CD8-positive, alpha-beta memory T cell (primary cell): Measurements from ENCODE around the gene SORCS1. TPM values are rescaled to one million over a fixed set of nuclear protein-coding genes. Genes with fewer than 3 reads are reported as not detected.
A peak's percentile ranks its signal among the peaks of the same experiment; 100 is the strongest.

Experiments used
- CTCF ChIA-PET: fragments of 350-600 bp; sonication (Branson Sonifier 250); formaldehyde crosslinking; loops from one replicate; lab custom pipeline; 2021; ENCODE audit warnings: antibody characterized with exemption; lab: Charles Lee
- POLR2A ChIA-PET: fragments of 350-600 bp; sonication (Branson Sonifier 250); formaldehyde crosslinking; loops from one replicate; lab custom pipeline; 2021; ENCODE audit warnings: antibody characterized with exemption; lab: Charles Lee
- DNase-seq, 5 donors: peaks; one replicate each; pipeline versions ENCODE4 v3.0.0 to v3.0.0-alpha.2; 2020 to 2022; ENCODE audit warnings: mixed read lengths in 1 of 5
- H3K27ac ChIP-seq: one replicate; pipeline ENCODE4 v1.7.0; 2013; ENCODE audit warnings: low read depth, mild to moderate bottlenecking, low read length, moderate library complexity
- H3K27me3 ChIP-seq: 2 replicates; pipeline ENCODE4 v1.7.0; 2013; ENCODE audit warnings: low read length, mild to moderate bottlenecking; ENCODE audit not compliant: insufficient read depth, poor library complexity, severe bottlenecking
- H3K36me3 ChIP-seq: 2 replicates; pipeline ENCODE4 v1.7.0; 2013; ENCODE audit warnings: mild to moderate bottlenecking, low read length, moderate library complexity; ENCODE audit not compliant: insufficient read depth
- H3K4me1 ChIP-seq: 2 replicates; pipeline ENCODE4 v1.7.0; 2013; ENCODE audit warnings: mild to moderate bottlenecking, low read length, moderate library complexity; ENCODE audit not compliant: insufficient read depth
- H3K4me3 ChIP-seq: 2 replicates; pipeline ENCODE4 v1.7.0; 2013; ENCODE audit warnings: mild to moderate bottlenecking, low read length
- H3K9me3 ChIP-seq: 2 replicates; pipeline ENCODE4 v1.7.0; 2013; ENCODE audit warnings: mild to moderate bottlenecking, low read length
- H3K27ac Mint-ChIP-seq, 8 donors: one replicate each; pipeline ENCODE4 v1.8.0; 2020 to 2021; ENCODE audit warnings: mixed read lengths in 8 of 8, mild to moderate bottlenecking in 6 of 8, inconsistent platforms in 3 of 8, moderate library complexity in 3 of 8
- H3K27me3 Mint-ChIP-seq, 2 donors: one replicate each; pipeline ENCODE4 v1.8.0; 2020 to 2021; ENCODE audit warnings: mixed read lengths in 2 of 2, mild to moderate bottlenecking in 1 of 2, moderate library complexity in 1 of 2
- H3K36me3 Mint-ChIP-seq, 3 donors: one replicate each; pipeline ENCODE4 v1.8.0; 2020 to 2021; ENCODE audit warnings: mixed read lengths in 3 of 3, inconsistent platforms in 1 of 3, mild to moderate bottlenecking in 1 of 3
- H3K4me1 Mint-ChIP-seq, 3 donors: one replicate each; pipeline ENCODE4 v1.8.0; 2020 to 2021; ENCODE audit warnings: mixed read lengths in 3 of 3, inconsistent platforms in 1 of 3, mild to moderate bottlenecking in 1 of 3
- H3K4me3 Mint-ChIP-seq, 7 donors: one replicate each; pipeline ENCODE4 v1.8.0; 2020 to 2021; ENCODE audit warnings: mixed read lengths in 7 of 7, mild to moderate bottlenecking in 6 of 7, moderate library complexity in 4 of 7, inconsistent platforms in 2 of 7
- H3K9me3 Mint-ChIP-seq, 5 donors: one replicate each; pipeline ENCODE4 v1.8.0; 2020 to 2022; ENCODE audit warnings: mixed read lengths in 5 of 5, mild to moderate bottlenecking in 3 of 5, moderate library complexity in 2 of 5, inconsistent platforms in 1 of 5
- polyA plus RNA-seq: library from polyadenylated mRNA; unstranded; fragments of 300-500 nt; fragmentation: Illumina TruSeq; gene quantifications from one replicate; pipeline ENCODE4 v1.2.3, GENCODE V29; 2021
- total RNA-seq, 2 experiments: library from RNA; stranded (reverse); gene quantifications; one replicate each; pipeline ENCODE4 v1.2.3, GENCODE V29; 2021

The SORCS1 gene
- total RNA-seq (not detected), polyA plus RNA-seq (not detected)

DNA sequence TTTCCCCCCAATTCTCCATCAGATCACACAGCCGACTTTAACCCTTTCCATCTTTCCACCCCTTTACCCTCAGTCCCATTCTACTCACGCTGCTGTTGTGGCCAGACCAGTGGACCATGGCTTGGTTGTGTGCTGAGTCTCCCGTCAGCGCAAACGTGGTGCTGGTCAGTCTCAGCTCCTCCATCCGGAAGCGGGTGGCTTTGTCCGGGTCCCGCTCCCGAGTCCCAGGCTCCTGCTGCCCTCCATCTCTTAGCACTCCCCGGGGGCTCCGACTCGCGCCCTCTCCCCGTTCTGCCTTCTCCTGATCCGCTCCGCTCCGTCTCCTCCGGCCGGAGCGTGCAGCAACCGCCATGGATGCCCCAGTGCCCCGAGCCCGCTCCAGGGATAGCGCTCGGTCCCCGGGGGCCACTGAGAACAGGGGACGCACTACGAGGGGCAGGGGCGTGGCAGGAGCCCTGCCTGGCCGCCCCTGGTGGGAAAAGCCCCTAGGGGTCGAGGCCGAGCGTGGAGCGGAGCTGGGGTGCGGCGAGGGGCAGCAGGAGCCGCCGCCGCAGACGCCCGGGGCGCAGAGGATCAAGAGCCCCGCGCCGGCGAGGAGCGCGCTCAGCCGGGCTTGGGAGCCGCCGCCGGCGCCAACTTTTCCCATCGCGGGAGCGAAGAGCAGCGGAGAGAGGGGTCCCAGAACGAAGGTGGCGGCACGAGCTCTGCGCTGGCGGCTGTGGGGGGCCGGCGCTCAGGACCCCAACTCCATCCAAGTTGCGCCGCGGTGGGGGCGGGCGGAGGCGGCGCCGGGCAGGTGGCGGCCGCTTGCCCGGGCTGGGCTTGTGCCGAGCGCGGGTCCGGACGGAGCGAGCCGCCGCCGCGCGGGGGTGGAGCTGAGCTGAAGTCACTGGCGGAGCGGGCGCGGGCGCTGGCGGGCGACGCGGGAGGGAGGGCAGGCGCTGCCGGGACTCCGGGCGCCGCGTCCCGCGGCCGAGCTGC lies at the start of gene SORCS1:
SORCS1 (minus strand) TSS at position 826 of the 981 bp plus-strand sequence.
- peaks cover 0 to 6% of the 10 kb centered on the region in 2 donors for H3K27me3 Mint-ChIP-seq
- no peaks in the 10 kb centered on the region for H3K4me1 Mint-ChIP-seq
- H3K9me3 Mint-ChIP-seq = peaks cover 0 to 14% (median 3%) of the 10 kb centered on the region in 5 donors
- CTCF ChIA-PET = no interaction called here
- H3K27ac Mint-ChIP-seq = no peak within 1 kb of the TSS
- no peak for DNase-seq
- Histone ChIP-seq H3K9me3 (no peaks in the 10 kb centered on the region), H3K4me1 (no peaks in the 10 kb centered on the region), H3K27ac (no peak within 1 kb of the TSS), H3K36me3 (no peaks in the 10 kb centered on the region), H3K4me3 (no peak within 1 kb of the TSS), H3K27me3 (no peaks in the 10 kb centered on the region)
- POLR2A ChIA-PET = no interaction called here
- H3K4me3 Mint-ChIP-seq = peak within 1 kb of the TSS in 1 of 7 donors; percentile 61
- peaks cover 0 to 4% (median 0%) of the 10 kb centered on the region in 3 donors for H3K36me3 Mint-ChIP-seq

DNA sequence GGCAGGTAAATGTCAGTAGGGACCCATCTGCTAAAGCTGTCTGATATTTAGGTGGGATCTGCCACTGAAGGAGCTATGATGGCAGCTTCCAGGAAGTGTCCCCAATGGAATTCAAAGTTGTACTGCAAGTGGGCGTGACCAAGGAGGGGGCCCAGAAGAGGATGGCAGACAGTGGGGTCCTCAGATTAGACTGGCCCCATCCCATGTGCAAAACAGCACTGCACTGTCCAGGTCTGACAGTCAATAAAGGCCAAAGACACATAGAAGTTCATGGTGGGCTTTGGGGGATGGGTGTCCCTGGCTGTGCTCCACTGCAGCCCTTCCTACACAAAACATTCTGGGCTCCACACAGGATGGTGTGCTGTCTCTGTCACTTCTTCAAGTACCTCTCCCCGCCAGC lies 49.8 kb upstream of the SORCS1 start:
- no peaks in the 10 kb centered on the region for H3K36me3 ChIP-seq
- Mint-ChIP-seq H3K27me3 (no peaks in the 10 kb centered on the region), H3K4me1 (no peaks in the 10 kb centered on the region), H3K27ac (no peak overlapping the region), H3K4me3 (no peak overlapping the region), H3K9me3 (peaks cover 8 to 37% (median 20%) of the 10 kb centered on the region in 5 donors), H3K36me3 (no peaks in the 10 kb centered on the region)
- H3K27ac ChIP-seq = no peak overlapping the region
- no peaks in the 10 kb centered on the region for H3K27me3 ChIP-seq
- ChIA-PET CTCF (no interaction called here), POLR2A (no interaction called here)
- DNase-seq = no peak
- no peaks in the 10 kb centered on the region for H3K9me3 ChIP-seq
- no peak overlapping the region for H3K4me3 ChIP-seq
- H3K4me1 ChIP-seq = no peaks in the 10 kb centered on the region

DNA sequence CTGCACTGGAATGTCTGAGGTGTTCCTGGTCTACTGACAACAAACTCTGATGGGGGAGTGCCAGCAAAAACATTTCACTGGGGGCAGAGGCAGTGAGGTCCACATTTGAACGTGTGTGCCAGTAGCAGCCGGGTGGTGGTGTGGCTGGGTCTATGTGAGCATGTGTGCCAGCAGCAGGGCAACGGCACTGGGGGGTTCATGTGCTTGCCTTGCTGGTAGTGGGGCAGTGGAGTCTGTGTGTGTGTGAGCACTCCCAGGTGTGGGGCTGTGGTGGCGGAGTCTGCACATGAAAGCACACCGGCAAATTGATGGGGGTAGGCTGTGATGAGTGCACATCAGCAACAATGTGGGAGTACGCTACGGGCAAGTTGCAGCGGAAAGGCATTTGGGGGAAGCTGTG lies 49.4 kb upstream of the SORCS1 start:
- Mint-ChIP-seq H3K36me3 (no peaks in the 10 kb centered on the region), H3K27ac (peak overlapping the region in 1 of 8 donors; percentile 62), H3K4me1 (no peaks in the 10 kb centered on the region), H3K4me3 (no peak overlapping the region), H3K9me3 (peaks cover 8 to 41% (median 20%) of the 10 kb centered on the region in 5 donors), H3K27me3 (no peaks in the 10 kb centered on the region)
- Histone ChIP-seq H3K9me3 (no peaks in the 10 kb centered on the region), H3K4me1 (no peaks in the 10 kb centered on the region), H3K27ac (no peak overlapping the region), H3K27me3 (no peaks in the 10 kb centered on the region), H3K36me3 (no peaks in the 10 kb centered on the region), H3K4me3 (no peak overlapping the region)
- CTCF ChIA-PET = no interaction called here
- POLR2A ChIA-PET = no interaction called here
- no peak for DNase-seq

DNA sequence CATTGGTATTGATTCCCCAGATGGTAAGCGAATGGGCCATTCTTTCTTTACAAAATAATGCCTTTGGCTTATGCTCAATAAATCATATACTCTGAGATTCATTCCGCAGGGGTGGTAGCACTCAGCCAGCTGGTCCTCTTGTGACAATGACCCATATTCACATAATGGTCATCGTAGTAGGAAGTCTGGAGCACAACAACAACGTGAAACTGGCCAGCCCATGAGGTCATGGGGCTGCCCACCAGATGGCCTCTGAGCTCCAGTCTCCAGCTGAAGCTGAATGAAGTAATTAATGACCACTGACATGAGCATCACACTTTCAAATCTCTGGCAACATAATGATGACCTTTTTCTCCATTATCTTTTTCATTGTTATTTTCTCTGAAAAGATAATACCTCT lies 42.3 kb upstream of the SORCS1 start:
- H3K36me3 ChIP-seq = no peaks in the 10 kb centered on the region
- H3K9me3 Mint-ChIP-seq = peaks cover 2 to 38% (median 9%) of the 10 kb centered on the region in 5 donors
- DNase-seq = no peak
- no peaks in the 10 kb centered on the region for H3K36me3 Mint-ChIP-seq
- H3K27me3 Mint-ChIP-seq = no peaks in the 10 kb centered on the region
- no peaks in the 10 kb centered on the region for H3K27me3 ChIP-seq
- H3K4me1 ChIP-seq = no peaks in the 10 kb centered on the region
- H3K4me1 Mint-ChIP-seq = no peaks in the 10 kb centered on the region
- ChIA-PET CTCF (no interaction called here), POLR2A (no interaction called here)
- no peaks in the 10 kb centered on the region for H3K9me3 ChIP-seq
- no peak overlapping the region for H3K27ac ChIP-seq
- no peak overlapping the region for H3K27ac Mint-ChIP-seq
- H3K4me3 Mint-ChIP-seq = no peak overlapping the region
- H3K4me3 ChIP-seq = no peak overlapping the region

DNA sequence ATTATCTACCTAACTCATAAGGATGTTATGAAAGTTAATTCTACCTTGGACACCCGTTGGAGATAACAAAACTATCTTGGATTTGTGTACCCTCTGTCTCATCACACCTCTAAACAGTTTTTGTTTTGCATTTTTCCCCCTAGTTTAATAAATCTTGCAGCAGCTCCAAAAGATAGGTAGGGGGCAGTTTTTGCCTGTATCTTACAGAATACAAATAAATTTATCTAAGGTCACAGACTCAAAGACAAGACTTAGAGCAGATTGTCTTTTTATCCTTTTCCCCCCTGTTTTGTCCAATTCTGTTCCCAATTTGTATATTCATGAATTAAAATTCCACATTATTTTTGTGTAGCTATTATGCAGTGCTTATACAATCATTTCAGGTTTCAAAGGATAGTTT lies 5.0 kb upstream of the SORCS1 start:
- Mint-ChIP-seq H3K9me3 (peaks cover 0 to 11% (median 6%) of the 10 kb centered on the region in 5 donors), H3K27ac (no peak overlapping the region), H3K4me3 (no peak overlapping the region), H3K36me3 (peaks cover 0 to 4% (median 0%) of the 10 kb centered on the region in 3 donors), H3K27me3 (peaks cover 0 to 6% of the 10 kb centered on the region in 2 donors), H3K4me1 (no peaks in the 10 kb centered on the region)
- no peak overlapping the region for H3K4me3 ChIP-seq
- no peaks in the 10 kb centered on the region for H3K36me3 ChIP-seq
- H3K27me3 ChIP-seq = no peaks in the 10 kb centered on the region
- no peak for DNase-seq
- POLR2A ChIA-PET = no interaction called here
- H3K27ac ChIP-seq = no peak overlapping the region
- no peaks in the 10 kb centered on the region for H3K4me1 ChIP-seq
- H3K9me3 ChIP-seq = no peaks in the 10 kb centered on the region
- CTCF ChIA-PET = no interaction called here

DNA sequence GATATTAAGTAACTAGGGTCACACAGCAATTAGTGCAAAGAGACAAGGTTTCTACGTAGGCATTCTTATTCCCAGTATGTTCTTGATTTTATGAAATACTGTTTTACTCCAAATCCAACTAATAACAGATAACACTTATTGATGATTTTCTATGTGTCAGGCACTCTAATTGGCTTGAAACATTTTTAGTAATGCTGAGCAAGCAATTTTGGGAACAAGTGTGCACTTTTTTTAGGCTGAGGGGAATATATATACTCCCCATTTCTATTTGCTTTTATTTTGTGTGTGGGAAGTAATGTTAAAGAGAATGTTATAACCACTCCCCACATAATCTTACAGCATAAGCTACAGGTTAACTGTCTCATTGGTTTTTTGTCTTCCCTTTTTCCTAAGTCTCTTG lies 4.2 kb upstream of the SORCS1 start:
- H3K4me1 ChIP-seq = no peaks in the 10 kb centered on the region
- Mint-ChIP-seq H3K27me3 (peaks cover 0 to 6% of the 10 kb centered on the region in 2 donors), H3K27ac (no peak overlapping the region), H3K4me3 (no peak overlapping the region), H3K36me3 (peaks cover 0 to 4% (median 0%) of the 10 kb centered on the region in 3 donors), H3K4me1 (no peaks in the 10 kb centered on the region), H3K9me3 (peaks cover 0 to 11% (median 6%) of the 10 kb centered on the region in 5 donors)
- no peaks in the 10 kb centered on the region for H3K27me3 ChIP-seq
- no peaks in the 10 kb centered on the region for H3K36me3 ChIP-seq
- no peak overlapping the region for H3K4me3 ChIP-seq
- H3K27ac ChIP-seq = no peak overlapping the region
- DNase-seq = no peak
- no peaks in the 10 kb centered on the region for H3K9me3 ChIP-seq
- ChIA-PET POLR2A (no interaction called here), CTCF (no interaction called here)

DNA sequence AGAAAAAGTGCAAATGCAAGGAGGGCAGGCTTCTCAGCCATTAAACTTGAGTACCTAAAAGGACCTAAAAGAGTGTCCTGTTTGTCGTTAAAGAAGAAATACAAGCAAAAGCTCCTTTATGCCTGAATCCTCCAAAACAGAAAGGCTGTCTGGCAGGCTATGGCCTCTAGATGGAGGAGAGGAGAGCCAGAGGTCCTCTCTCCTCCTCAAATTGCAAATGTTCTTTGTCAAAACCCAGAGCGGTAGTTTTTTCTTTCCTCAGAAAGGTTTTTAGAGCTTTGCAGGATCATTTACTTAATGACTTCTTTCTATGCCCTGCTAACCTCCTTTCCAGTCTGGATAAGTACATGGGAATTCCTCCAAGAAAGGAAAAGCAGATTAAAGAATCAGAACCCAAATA lies 1.9 kb upstream of the SORCS1 start:
- H3K9me3 Mint-ChIP-seq = peaks cover 0 to 11% (median 6%) of the 10 kb centered on the region in 5 donors
- no peaks in the 10 kb centered on the region for H3K4me1 Mint-ChIP-seq
- Histone ChIP-seq H3K4me1 (no peaks in the 10 kb centered on the region), H3K36me3 (no peaks in the 10 kb centered on the region), H3K27me3 (no peaks in the 10 kb centered on the region), H3K9me3 (no peaks in the 10 kb centered on the region), H3K4me3 (no peak overlapping the region), H3K27ac (no peak overlapping the region)
- DNase-seq = no peak
- ChIA-PET POLR2A (no interaction called here), CTCF (no interaction called here)
- peaks cover 0 to 4% (median 0%) of the 10 kb centered on the region in 3 donors for H3K36me3 Mint-ChIP-seq
- H3K27ac Mint-ChIP-seq = no peak overlapping the region
- H3K27me3 Mint-ChIP-seq = peaks cover 0 to 6% of the 10 kb centered on the region in 2 donors
- no peak overlapping the region for H3K4me3 Mint-ChIP-seq

DNA sequence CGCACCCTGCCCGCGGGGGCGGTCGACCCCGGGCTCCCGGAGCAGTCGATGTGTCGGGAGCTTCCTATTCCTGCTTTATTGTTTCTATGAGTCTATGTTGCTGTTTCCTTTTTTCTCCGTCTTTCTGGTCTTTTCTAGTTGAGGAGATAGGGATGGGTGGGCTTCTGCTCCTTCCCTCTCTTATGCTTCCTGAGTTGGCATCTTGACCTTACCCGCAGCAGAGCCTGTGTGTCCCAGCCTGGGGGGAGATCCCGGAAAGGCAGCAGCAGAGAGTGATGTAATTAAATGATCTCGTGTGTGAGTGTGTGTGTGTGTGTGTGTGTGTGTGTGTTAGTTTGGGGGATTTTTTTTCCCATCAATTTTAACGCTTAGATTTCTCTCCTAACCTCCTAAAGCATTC lies 486 bp upstream of the SORCS1 start:
- Mint-ChIP-seq H3K27ac (no peak overlapping the region), H3K36me3 (peaks cover 0 to 4% (median 0%) of the 10 kb centered on the region in 3 donors), H3K4me3 (no peak overlapping the region), H3K9me3 (peaks cover 0 to 14% (median 6%) of the 10 kb centered on the region in 5 donors), H3K27me3 (peaks cover 0 to 6% of the 10 kb centered on the region in 2 donors), H3K4me1 (no peaks in the 10 kb centered on the region)
- no peaks in the 10 kb centered on the region for H3K36me3 ChIP-seq
- ChIA-PET CTCF (no interaction called here), POLR2A (no interaction called here)
- no peak overlapping the region for H3K27ac ChIP-seq
- H3K4me1 ChIP-seq = no peaks in the 10 kb centered on the region
- H3K4me3 ChIP-seq = no peak overlapping the region
- no peak for DNase-seq
- no peaks in the 10 kb centered on the region for H3K9me3 ChIP-seq
- H3K27me3 ChIP-seq = no peaks in the 10 kb centered on the region
